Ishikawa (cell line): ENCODE data around the gene SART3.
A peak's percentile ranks its signal among the peaks of the same experiment; 100 is the strongest.

Experiments used
- CEBPB ChIP-seq: IDR thresholded peaks from 2 replicates; pipeline ENCODE4 v1.6.1; 2012
- CREB1 ChIP-seq: IDR thresholded peaks from 2 replicates; pipeline ENCODE4 v1.6.1; 2012; ENCODE audit warnings: low read depth
- EGR1 ChIP-seq: IDR thresholded peaks from 2 replicates; pipeline ENCODE4 v1.6.1; 2012
- EP300 ChIP-seq: IDR thresholded peaks from 2 replicates; pipeline ENCODE4 v1.6.1; 2012; ENCODE audit warnings: borderline replicate concordance
- FOXM1 ChIP-seq: IDR thresholded peaks from 2 replicates; pipeline ENCODE4 v1.6.1; 2012; ENCODE audit warnings: low read depth, borderline replicate concordance
- MAX ChIP-seq: IDR thresholded peaks from 2 replicates; pipeline ENCODE4 v1.6.1; 2012
- NFIC ChIP-seq: IDR thresholded peaks from 2 replicates; pipeline ENCODE4 v1.6.1; 2012
- RAD21 ChIP-seq: IDR thresholded peaks from 2 replicates; pipeline ENCODE4 v1.6.1; 2012; ENCODE audit warnings: low read depth
- REST ChIP-seq: IDR thresholded peaks from 2 replicates; pipeline ENCODE4 v1.6.1; 2012; ENCODE audit warnings: low read depth, mild to moderate bottlenecking
- TAF1 ChIP-seq: IDR thresholded peaks from 2 replicates; pipeline ENCODE4 v1.6.1; 2012; ENCODE audit warnings: low read depth, mild to moderate bottlenecking
- TCF12 ChIP-seq: IDR thresholded peaks from 2 replicates; pipeline ENCODE4 v1.6.1; 2012; ENCODE audit warnings: low read depth
- TEAD4 ChIP-seq: IDR thresholded peaks from 2 replicates; pipeline ENCODE4 v1.6.1; 2012
- USF1 ChIP-seq: IDR thresholded peaks from 2 replicates; pipeline ENCODE4 v1.6.1; 2012
- YY1 ChIP-seq: IDR thresholded peaks from 2 replicates; pipeline ENCODE4 v1.6.1; 2012; ENCODE audit warnings: low read depth
- ZBTB7A ChIP-seq: IDR thresholded peaks from 2 replicates; pipeline ENCODE4 v1.6.1; 2012; ENCODE audit warnings: low read depth

SART3 gene

GRCh38 chr12:108479364-108480070 lies 81.5 kb downstream of the SART3 start:
- TF ChIP-seq TEAD4 (no peak), TAF1 (no peak), EP300 (no peak), MAX (no peak), ZBTB7A (no peak), NFIC (no peak), YY1 (no peak), TCF12 (no peak), REST (no peak)

- no peak for TF ChIP-seq YY1
- no peak for TF ChIP-seq EGR1
These were observed 82.3 kb downstream of the SART3 start for GRCh38 chr12:108478611-108479206.

- TF ChIP-seq TCF12 = no peak
These were observed 83.1 kb downstream of the SART3 start for GRCh38 chr12:108477881-108478259.

- TF ChIP-seq ZBTB7A (no peak), USF1 (no peak), TEAD4 (no peak), RAD21 (no peak), FOXM1 (no peak), CREB1 (no peak), REST (no peak), TAF1 (no peak), MAX (0 out of 2 replicates have a peak, but pooled peaks have one; percentile 35), TCF12 (no peak), YY1 (peak; percentile 74), NFIC (no peak)
These were observed 83.7 kb downstream of the SART3 start for GRCh38 chr12:108477055-108477880.

GRCh38 chr12:108475396-108475795 lies 85.6 kb downstream of the SART3 start:
- TF ChIP-seq TAF1 (no peak), RAD21 (no peak), CEBPB (no peak), TEAD4 (no peak), USF1 (no peak), REST (no peak), NFIC (no peak), CREB1 (no peak), MAX (no peak), FOXM1 (no peak), TCF12 (no peak), EP300 (no peak), ZBTB7A (no peak), EGR1 (no peak), YY1 (no peak)
